GM19035 (cell line): Measurements from ENCODE around the gene RPS19BP1.
A peak's percentile ranks its signal among the peaks of the same experiment; 100 is the strongest.

Source experiments
- ATAC-seq: cut with Tn5 transposase; IDR thresholded peaks from one replicate; pipeline ENCODE4 v1.9.1; 2021; ENCODE audit not compliant: unreplicated experiment

Gene RPS19BP1, protein sequence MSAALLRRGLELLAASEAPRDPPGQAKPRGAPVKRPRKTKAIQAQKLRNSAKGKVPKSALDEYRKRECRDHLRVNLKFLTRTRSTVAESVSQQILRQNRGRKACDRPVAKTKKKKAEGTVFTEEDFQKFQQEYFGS

DNA sequence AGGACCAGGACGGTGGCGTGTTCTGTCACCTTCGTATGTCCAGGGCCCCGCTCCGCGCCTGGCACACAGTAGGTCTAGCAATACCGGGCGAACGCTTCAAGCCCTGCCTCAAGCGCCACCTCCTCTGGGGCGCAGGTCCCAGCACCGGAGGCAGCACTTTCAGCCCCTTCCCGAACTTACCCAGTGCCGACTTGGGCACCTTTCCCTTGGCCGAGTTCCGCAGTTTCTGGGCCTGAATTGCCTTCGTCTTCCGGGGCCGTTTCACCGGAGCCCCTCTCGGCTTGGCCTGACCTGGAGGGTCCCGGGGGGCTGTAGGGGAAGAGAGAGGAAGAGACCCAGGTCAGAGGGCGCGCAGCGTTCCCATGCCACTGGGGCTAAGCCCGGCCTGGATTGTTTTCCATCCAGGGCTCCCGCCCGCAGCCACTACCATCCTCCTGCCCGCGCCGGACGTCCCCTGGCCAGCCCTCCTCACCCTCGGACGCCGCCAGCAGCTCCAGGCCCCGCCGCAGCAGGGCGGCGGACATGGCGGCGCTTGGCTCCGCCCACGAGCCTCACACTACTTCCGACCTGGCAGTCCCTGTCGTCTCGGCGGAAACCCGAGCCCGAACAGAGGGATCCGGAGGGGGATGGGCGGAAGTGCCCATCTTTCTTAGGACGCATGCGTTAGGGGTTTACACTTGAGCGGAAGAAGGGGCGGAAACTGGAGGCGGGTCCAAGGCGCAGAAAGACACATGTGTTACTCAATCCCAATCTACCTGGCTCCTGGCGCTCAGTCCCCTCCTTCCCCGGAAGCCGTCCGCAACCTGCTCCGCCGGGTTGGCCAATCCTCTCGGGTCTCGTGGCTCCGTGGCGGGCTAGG is at the start of gene RPS19BP1:
TSS of gene RPS19BP1 (minus strand) at position 534 of the 859 bp plus-strand sequence. CDS start at position 524, 10 bp downstream.
- ATAC-seq = peak; percentile 72

DNA sequence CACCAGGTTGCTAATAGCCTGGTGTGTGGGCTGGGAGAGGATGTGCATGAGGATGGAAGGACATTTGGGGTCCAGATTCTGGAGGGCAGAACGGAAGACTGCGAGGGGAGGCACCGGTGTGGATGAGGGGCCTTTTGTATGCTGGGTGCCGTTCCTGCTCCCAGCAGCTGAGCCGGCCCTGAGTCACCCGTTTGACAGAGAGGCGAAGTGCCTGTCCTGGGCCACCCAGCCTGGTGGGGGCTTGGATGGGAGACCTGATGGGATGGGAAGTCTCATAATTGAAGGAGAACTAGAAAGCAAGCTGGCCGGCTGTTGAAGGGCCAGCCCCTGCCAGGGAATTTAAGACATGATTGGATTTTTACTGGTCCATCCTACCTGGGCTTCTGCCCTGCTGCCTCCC is 48.8 kb upstream of the RPS19BP1 start:
- ATAC-seq = no peak

DNA sequence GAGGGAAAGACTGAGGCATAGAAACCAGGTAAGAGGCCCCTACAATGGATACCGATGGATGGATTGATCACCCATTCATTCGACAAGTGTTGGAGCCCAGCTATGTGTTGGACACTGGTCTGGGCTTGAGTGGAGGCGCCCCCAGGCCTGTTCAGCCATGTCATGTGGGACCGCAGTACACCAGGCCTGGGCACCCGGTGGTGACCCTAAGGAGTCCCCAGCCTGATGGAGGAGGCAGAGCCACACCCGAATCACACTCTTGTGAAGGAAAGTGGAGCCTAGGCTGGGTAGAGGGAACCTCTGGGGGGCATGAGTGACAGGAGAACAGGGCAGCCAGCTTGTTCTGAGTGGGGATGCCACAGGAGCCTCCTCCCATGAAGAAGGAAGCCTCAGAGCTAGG is 48.2 kb upstream of the RPS19BP1 start:
- no peak for ATAC-seq

DNA sequence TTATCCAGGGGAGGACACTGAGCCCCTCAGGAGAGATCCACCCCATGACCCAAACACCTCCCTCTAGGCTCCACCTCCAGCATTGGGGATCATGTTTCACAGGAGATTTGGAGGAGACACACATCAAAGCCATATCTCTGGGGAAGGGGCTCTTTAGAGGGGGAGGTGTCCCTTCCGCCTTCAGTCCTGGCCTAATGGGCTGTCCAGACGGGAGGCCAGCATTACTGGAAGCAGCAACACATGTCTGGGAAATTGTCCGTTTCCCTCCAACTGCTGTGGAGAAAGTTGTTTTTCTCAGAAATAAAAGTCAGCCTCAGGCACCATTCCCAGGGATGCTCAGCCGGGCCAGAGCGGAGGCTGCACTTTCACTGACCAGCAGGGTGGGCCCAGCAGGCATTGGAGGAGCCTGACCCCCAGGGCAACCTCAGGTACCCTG is 47.5 kb upstream of the RPS19BP1 start:
- no peak for ATAC-seq

DNA sequence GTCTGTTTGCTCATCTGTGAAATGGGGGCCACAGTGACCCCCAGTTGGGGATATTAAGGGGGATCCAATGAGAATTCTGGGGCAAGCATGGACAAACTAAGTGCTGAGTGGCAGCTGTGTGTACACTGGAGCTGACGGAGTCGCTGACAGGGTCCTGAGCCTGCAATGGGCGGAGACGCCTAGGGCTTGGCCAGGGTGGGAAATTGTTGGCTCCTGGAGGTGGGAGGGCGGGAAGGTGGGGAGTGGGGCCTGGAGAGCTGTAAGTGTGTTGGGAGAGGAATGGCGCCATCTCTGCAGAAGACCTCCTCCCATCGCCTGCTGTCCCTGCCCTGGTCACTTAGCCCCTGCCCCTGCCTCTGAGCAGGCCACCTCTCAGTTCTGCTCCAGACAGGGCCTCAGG is 45.4 kb upstream of the RPS19BP1 start:
- no peak for ATAC-seq

DNA sequence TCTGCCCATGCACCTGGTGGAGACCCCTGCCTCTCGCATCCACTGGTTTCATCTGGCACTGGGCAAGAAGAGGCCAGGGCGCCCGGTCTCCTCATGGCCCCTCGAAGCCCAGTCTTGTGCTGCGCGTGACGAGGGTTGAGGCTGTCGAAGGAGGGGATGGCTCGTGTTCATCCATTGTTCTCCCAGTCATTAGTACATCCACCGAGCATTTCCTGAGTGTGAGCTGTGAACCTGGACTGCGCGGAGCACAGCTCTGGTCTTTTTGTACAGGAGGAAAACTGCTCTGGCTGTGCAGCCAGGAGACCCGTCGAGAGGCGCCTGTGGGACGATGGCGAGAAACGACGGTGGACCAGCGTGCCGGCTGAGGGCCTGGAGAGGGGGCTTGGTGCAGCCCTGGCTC is 44.8 kb upstream of the RPS19BP1 start:
- no peak for ATAC-seq

DNA sequence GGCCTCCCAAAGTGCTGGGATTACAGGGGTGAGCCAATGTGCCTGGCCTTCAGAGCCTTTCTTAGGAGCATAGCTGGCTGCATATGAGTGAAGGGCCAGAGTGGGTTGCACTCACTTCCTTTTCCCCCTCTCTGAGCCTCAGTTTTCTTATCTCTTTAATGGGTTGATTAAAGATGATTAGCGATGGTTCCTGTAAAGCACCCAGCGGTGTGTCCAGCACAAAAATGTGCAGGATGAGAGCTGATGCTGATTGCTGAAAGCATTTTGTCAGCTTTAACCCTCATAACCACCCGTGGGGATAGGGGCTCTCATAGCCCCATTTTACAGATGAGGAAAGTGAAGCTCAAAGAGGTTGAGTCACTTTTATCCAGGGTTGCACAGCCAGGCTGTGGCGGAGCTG is 43.5 kb upstream of the RPS19BP1 start:
- no peak for ATAC-seq

DNA sequence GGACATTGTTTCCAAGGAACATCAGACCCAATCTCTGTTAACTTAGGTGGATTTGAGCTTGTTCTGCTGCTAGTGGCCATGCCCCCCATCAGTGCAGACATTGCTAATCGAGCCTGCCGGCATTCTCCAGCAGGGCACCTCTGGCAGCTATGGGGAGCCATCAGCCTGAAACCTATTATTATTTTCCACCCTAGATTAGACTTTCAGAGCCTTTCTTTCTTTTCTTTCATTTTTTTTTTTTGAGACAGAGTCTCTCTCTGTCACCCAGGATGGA is 42.9 kb upstream of the RPS19BP1 start:
- no peak for ATAC-seq

DNA sequence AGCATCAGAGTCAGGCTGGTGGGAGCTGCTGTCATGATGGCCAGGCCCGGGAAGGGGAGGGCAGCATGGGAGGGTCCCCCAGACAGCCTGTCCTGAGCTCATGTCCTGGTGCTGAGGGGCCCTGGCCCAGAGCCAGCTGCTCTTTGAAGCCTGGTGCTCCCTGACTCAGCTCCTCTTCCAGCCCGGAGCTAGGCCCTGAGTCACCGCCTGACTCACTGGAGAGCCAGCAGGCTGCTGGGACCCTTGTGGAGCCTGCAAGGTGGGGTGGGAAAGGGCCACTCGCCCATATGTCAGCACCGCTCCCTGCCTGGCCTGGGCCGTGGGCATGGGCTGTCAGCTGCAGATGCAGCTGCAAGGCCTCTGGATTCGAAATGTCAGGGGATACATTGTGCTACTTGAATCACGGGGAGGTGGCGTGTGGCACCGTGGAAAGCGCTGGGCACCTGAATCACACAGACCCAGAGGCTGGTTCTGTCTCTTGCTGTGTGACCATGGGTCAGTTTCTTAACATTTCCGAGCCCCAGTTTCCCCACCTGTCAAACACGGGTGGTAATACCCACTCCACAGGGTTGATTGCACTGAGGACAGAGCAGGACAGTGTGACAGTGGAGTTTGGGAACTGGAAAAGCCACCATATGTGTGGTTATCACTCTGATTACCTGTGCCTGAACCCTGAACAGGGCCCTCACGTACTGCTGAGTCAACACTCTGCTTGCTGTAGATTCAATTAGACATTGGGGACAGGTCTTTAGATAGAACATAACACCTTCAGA is 42.4 kb upstream of the RPS19BP1 start:
- no peak for ATAC-seq

DNA sequence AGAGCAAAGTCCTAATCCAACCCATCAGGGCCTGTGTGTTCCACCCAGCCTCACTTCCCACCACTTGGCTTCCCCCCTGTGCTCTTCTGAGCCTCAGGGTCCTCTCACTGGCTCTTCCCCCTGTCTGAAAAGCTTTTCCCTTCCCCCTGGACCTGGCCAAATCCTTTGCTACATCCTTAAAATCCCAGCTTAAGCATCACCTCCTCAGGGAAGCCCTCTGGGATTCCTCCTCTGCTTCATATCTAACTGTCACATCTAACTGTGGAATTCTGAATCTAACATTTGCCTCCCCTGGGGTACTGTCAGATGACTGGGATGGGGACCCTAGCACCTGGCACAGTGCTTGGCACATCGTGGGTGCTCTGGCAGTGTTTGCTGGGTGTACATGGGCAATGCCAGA is 39.0 kb upstream of the RPS19BP1 start:
- no peak for ATAC-seq

DNA sequence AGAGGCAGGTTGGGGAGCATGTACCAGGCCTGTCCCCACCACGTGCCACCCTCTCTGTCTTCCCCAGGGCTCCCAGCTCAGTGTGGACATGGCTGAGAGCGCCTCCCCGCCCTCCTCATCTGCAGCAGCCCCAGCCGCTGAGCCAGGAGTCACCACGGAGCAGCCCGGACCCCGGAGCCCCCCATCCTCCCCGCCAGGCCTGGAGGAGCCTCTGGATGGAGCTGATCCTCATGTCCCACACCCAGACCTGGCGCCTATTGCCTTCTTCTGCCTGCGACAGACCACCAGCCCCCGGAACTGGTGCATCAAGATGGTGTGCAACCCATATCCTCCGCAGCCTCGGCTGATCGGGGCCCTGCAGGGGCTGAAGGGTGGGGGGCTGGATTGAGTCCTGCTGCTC is 38.1 kb upstream of the RPS19BP1 start, which contains the start of gene CACNA1I:
TSS of gene CACNA1I (plus strand) at position 89 of the 400 bp plus-strand sequence. CDS start at position 89, 0 bp downstream.
- no peak for ATAC-seq

DNA sequence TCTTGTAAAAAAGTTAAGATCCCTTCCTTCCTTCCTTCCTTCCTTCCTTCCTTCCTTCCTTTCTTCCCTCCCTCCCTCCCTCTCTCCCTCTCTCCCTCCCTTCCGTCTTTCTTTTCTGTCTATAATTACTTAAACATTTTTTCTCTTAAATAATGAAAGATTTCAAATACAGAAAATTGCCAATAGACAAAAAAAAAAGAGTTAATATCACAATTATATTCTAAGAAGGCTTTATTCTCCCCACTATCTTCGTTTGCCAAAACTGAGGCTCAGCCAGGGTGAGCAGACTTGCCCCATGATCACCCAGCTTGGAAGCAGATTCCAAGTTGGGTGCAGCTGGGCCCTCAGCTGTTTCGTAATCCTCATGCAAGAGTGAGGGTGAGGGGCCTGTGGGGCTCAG is 37.7 kb upstream of the RPS19BP1 start:
- ATAC-seq = no peak

DNA sequence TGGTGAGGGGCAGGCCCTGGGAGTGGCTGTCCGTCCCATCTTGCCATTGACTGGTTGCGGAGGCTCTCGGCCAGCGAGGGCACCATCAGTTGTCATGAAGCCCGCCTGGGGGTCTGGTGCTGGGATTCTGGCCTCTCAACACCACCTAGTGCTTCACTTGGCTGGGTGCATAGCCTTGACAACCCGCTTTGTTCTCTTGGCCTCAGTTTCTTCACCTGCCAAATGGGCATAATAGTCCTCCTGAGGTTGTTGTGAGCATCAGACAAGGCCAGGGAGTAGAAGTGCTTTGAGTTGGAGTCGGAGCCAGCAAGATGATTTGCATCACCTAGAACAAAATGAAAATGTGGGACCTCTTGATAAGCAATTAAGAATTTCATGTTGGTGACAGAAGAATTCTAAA is 36.5 kb upstream of the RPS19BP1 start:
- ATAC-seq = no peak

DNA sequence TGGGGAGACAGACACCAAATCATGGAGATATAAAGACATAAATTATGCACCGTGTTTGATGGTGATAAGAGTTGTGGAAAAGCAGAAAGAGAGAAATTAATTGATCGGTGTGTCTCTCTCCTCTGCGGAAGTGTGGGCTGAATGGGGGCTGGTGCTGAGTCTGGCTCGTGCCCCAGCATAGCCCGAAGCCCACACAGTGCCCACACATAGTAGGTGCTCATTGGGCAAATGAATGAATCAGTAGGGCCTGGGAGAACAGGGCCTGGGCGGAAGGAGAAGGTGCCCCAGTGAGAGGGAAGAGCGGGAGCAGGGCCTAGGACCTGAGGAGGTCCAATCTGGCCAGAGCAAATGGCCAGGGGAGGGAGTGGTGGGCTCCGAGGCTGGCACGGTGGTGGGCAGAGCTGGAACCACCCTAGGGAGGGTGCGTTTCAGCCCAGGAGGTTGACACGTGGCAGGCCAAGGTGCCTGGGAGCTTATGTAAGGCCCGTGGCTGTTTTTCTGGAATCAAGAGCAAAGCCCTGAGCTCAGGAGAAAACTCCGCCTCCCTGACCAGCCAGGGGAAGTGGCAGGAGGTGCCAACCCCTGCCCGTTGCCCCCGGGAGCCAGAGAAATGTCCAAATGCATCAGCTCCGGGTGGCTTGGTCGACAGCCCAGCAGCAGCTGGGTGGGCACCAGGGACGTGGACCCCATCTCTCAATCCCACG is 35.9 kb upstream of the RPS19BP1 start:
- no peak for ATAC-seq

DNA sequence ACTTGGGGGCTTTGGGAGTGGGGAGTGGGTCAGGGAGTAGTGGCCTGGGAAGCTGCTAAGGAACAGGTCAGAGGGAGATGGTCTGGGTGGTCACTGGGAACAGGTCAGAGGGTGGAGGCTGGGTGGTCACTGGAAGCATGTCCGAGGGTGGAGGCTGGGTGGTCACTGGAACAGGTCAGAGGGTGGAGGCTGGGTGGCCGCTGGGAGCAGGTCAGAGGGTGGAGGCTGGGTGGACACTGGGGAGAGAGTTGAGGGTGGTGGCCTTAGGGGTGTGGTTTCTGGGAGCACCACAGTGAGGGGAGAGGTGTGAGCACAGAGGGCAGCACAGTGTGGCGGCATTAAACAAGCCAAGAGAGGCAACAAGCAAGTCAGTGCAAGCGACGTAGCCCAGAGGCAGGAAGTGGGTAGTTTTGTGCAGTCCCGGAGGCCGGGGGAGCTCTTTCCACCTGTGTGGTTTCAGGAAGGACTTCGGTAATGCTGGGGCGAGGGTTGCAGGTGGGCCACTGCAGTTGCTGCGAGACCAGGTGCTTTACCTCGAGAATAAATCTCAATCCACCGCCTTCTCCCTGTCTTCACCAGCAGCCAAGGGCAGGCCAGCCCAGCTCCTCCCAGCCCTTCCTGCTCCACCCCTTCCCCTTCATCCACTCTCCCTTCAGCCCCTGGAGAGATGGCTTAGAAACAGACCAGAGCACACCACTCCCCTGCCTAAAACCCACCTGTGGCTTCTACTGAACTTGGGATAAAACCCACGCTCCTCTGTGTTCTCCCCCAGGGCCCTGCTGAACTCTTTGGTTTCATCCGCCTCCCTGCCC is 34.8 kb upstream of the RPS19BP1 start:
- no peak for ATAC-seq

DNA sequence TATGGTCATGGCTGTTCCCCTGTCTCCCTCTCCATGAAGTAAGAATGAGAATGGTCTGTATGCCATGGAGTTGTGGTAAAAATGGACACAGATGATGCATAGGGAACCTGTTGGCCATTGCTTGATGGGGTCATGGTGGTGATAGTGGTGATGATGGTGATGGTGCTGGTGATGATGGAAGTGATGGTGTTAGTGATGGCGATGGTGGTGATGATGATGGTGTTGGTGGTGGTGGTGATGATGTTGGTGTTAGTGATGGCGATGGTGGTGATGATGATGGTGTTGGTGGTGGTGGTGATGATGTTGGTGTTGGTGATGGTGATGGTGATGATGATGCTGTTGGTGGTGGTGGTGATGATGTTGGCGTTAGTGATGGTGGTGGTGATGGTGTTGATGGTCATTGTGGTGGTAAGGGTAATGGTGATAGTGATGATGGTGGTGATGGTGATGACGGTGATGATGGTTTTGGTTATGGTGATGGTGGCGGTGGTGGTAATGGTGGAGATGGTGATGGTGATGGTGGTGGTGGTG is 32.9 kb upstream of the RPS19BP1 start:
- ATAC-seq = no peak

DNA sequence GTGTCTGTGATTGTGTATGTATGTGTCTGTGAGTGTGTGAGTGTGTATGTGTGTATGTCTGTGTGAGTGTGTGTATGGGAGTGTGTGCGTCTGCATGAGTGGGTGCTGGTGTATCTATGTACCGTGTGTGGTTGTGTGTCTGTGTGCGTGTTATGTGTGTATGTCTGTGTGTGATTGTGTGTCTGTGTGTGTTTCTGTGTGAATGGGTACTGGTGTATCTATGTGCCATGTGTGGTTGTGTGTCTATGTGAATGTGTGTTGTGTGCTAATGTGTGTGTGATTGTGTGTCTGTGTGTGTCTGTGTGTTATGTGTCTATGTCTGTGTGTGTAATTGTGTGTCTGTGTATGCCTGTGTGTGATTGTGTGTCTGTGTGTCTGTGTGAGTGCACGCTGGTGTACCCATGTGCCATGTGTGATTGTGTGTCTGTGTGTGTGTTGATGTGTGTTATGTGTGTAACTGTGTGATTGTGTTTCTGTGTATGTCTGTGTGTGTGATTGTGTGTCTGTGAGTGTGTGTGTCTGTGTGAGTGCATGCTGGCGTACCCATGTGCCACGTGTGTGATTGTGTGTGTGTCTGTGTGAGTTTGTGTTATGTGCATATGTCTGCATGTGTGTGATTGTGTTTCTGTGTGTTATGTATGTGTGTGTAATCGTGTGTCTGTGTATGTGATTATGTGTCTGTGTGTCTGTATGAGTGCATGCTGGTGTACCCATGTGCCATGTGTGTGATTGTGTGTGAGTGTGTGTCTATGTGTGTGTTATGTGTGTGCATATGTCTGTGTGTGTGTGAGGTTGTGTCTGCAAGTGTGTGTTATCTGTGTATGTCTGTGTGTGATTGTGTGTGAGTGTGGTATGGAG is 31.3 kb upstream of the RPS19BP1 start:
- ATAC-seq = no peak

DNA sequence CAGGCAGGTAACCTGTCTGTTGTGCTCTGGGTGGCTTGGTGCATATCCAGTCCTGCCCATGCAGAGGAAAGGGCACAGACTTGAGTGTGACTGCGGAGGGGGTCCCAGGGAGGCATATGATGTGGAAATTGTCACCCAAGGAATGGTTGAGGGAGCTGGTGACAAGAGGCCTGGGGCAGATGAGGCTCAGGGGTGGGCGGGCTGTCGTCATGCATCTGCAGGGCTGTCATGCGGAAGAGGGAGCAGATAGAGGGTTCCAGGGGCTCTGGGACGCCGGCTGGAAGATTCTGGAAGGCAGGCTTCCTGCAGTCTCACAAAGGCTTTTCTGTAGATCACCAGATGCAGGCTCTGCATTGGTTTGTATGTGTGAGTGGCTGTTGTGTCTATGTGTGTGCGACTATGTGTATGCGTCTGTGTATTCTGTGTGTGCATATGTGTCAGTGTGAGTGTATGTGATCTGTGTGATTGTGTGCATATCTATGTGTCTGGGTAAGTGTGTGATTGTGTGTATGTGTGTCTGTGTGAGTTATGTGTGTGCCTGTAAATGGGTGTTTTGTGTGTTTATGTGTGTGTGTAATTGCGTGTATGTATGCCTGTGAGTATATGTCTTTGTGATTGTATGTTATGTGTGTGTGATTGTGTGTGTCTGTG is 30.4 kb upstream of the RPS19BP1 start:
- no peak for ATAC-seq

DNA sequence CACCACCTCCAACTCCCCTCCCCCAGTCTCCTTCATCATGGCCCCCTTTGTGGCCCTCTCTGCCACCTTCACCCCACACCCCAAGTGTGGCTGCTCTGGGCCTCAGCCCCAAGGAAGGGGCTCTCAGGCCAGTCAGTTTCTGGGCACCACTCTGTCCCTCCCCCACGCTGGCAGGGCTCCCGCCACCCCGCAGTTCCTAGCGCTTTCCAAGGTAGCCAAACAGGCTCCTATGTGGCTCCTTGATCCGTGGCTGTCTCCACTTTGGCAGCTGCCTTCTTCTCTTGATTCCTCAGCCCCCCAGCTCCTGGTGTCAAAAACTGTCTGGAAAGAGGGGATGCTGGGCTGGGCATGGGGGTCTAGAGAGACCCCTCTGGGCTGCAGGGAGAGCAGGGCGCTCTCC is 27.6 kb upstream of the RPS19BP1 start:
- no peak for ATAC-seq
